GM12878 (cell line): ENCODE data around the gene GALK2. TPM values are rescaled to one million over a fixed set of nuclear protein-coding genes. Genes with fewer than 3 reads are reported as not detected.

Experiments
- ATAC-seq: fragments of 200-7000 bp; cut with Tn5 transposase; 3 replicates; pipeline ENCODE4 v1.9.1; 2020; ENCODE audit warnings: mild to moderate bottlenecking, moderate library complexity
- BruUV-seq: library from RNA; stranded (reverse); fragments of 400-500 nt; replicated peaks from 2 replicates; lab custom pipeline; 2021; lab: Mats Ljungman, UMichigan
- CTCF ChIA-PET: fragments of 300-600 bp; sonication (Branson Sonifier 250); formaldehyde crosslinking; extraction: SDS; loops from one replicate; lab custom pipeline; 2021; ENCODE audit warnings: inconsistent platforms; lab: Yijun Ruan, JAX
- POLR2A ChIA-PET: fragments of 350-600 bp; formaldehyde crosslinking; extraction: SDS; loops from one replicate; lab custom pipeline; 2021; ENCODE audit warnings: inconsistent platforms; lab: Charles Lee
- RAD21 ChIA-PET: fragments of 300-600 bp; sonication (Branson Sonifier 250); formaldehyde crosslinking; loops from one replicate; lab custom pipeline; 2023; ENCODE audit warnings: antibody characterized with exemption; ENCODE audit not compliant: unreplicated experiment; lab: Charles Lee
- SMC1A ChIA-PET: fragments of 300-600 bp; sonication (Branson Sonifier 250); formaldehyde crosslinking; loops from one replicate; lab custom pipeline; 2023; ENCODE audit not compliant: unreplicated experiment, uncharacterized antibody; lab: Charles Lee
- DNase-seq: peaks from one replicate; pipeline ENCODE4 v3.0.0-alpha.2; 2011; ENCODE audit warnings: low read depth, low spot score
- FAIRE-seq: peaks from 3 replicates; lab custom pipeline; 2011; peaks lifted over from hg19 to GRCh38; lab: Jason Lieb, UNC
- H2AFZ ChIP-seq: 2 replicates; pipeline ENCODE4 v1.6.0; 2011; ENCODE audit warnings: low read depth, low read length, control low read depth; ENCODE audit not compliant: control insufficient read depth
- H3K27ac ChIP-seq: 2 replicates; pipeline ENCODE4 v1.5.1; 2011; ENCODE audit warnings: control low read depth; ENCODE audit not compliant: control insufficient read depth, insufficient read depth
- H3K27me3 ChIP-seq, 2 experiments: replicated peaks in 1 of 2; 2 replicates each; pipeline versions ENCODE4 v1.6.0 to v1.6.1; 2011; ENCODE audit warnings: low read length in 1 of 2; ENCODE audit not compliant: control insufficient read depth in 2 of 2, insufficient read depth in 2 of 2
- H3K36me3 ChIP-seq, 2 experiments: 2 replicates each; pipeline ENCODE4 v1.5.1; 2011; ENCODE audit warnings: low read length in 1 of 2; ENCODE audit not compliant: control insufficient read depth in 2 of 2, insufficient read depth in 2 of 2
- H3K4me1 ChIP-seq: 2 replicates; pipeline ENCODE4 v1.6.1; 2011; ENCODE audit warnings: mild to moderate bottlenecking, low read length, moderate library complexity, mixed read lengths; ENCODE audit not compliant: control insufficient read depth, insufficient read depth
- H3K4me2 ChIP-seq: 2 replicates; pipeline ENCODE4 v1.6.0; 2011; ENCODE audit warnings: control low read depth; ENCODE audit not compliant: control insufficient read depth, insufficient read depth
- H3K4me3 ChIP-seq: fragments of 200-600 bp; sonication (generic); 2 replicates; pipeline ENCODE4 v1.5.1; 2016
- H3K79me2 ChIP-seq: 2 replicates; pipeline ENCODE4 v1.6.0; 2011; ENCODE audit warnings: low read length; ENCODE audit not compliant: control insufficient read depth, insufficient read depth
- H3K9ac ChIP-seq: 2 replicates; pipeline ENCODE4 v1.8.0; 2011; ENCODE audit warnings: low read length, control low read depth, mixed read lengths; ENCODE audit not compliant: control insufficient read depth, insufficient read depth
- H3K9me3 ChIP-seq: replicated peaks from 3 replicates; pipeline ENCODE4 v1.5.1; 2011; ENCODE audit warnings: mild to moderate bottlenecking, low read length; ENCODE audit not compliant: control insufficient read depth, insufficient read depth
- H4K20me1 ChIP-seq: 2 replicates; pipeline ENCODE4 v1.6.0; 2011; ENCODE audit not compliant: control insufficient read depth, insufficient read depth
- ATF3 ChIP-seq: IDR thresholded peaks from 2 replicates; pipeline ENCODE4 v1.6.1; 2011; ENCODE audit warnings: low read depth, mild to moderate bottlenecking, low read length, moderate library complexity, borderline replicate concordance; ENCODE audit errors: extremely low read depth
- GABPA ChIP-seq: IDR thresholded peaks from 2 replicates; pipeline ENCODE4 v1.6.1; 2014; ENCODE audit warnings: antibody characterized with exemption, low read depth, mild to moderate bottlenecking, inconsistent platforms
- KLF5 ChIP-seq: fragments of 450-650 bp; IDR thresholded peaks from 2 replicates; pipeline ENCODE4 v1.6.1; 2014; ENCODE audit warnings: mild to moderate bottlenecking; ENCODE audit not compliant: partially characterized antibody
- MXI1 ChIP-seq: fragments of 150-350 bp; IDR thresholded peaks from 2 replicates; pipeline ENCODE4 v1.6.1; 2011; ENCODE audit warnings: low read depth, mild to moderate bottlenecking, inconsistent platforms, low read length, improper control_type of control experiment
- NKRF ChIP-seq: fragments of 450-650 bp; conservative IDR thresholded peaks from 2 replicates; pipeline ENCODE4 v1.6.1; 2017; ENCODE audit warnings: mild to moderate bottlenecking, moderate library complexity
- PAX5 ChIP-seq: IDR thresholded peaks from 2 replicates; pipeline ENCODE4 v1.6.1; 2011; ENCODE audit warnings: low read depth, low read length, borderline replicate concordance
- PML ChIP-seq: IDR thresholded peaks from 2 replicates; pipeline ENCODE4 v1.6.1; 2012; ENCODE audit warnings: low read length, inconsistent platforms
- POLR2AphosphoS5 ChIP-seq: IDR thresholded peaks from 2 replicates; pipeline ENCODE4 v1.6.1; 2011; ENCODE audit warnings: mild to moderate bottlenecking, low read length, inconsistent platforms
- RB1 ChIP-seq: fragments of 450-650 bp; formaldehyde crosslinking; IDR thresholded peaks from 2 replicates; pipeline ENCODE4 v1.6.1; 2017; ENCODE audit warnings: mild to moderate bottlenecking, borderline replicate concordance
- RFX5 ChIP-seq: IDR thresholded peaks from 2 replicates; pipeline ENCODE4 v1.6.1; 2011; ENCODE audit warnings: low read depth, low read length, improper control_type of control experiment
- ZBTB40 ChIP-seq: fragments of 450-650 bp; IDR thresholded peaks from 2 replicates; pipeline ENCODE4 v1.6.1; 2016; ENCODE audit warnings: mild to moderate bottlenecking, moderate library complexity, borderline replicate concordance
- ZNF207 ChIP-seq: fragments of 450-650 bp; IDR thresholded peaks from 2 replicates; pipeline ENCODE4 v1.6.1; 2014; ENCODE audit warnings: antibody characterized with exemption, mild to moderate bottlenecking, borderline replicate concordance
- ZNF24 ChIP-seq: fragments of 450-650 bp; IDR thresholded peaks from 2 replicates; pipeline ENCODE4 v1.6.1; 2017; ENCODE audit warnings: antibody characterized with exemption, mild to moderate bottlenecking
- WGBS: methylation state at CpG from one replicate; pipeline ENCODE4 v1.1.6; 2016; ENCODE audit warnings: low lambda C conversion rate; ENCODE audit not compliant: insufficient replicate concordance, insufficient coverage; ENCODE audit errors: missing lambda C conversion rate; 5-methylcytosine and 5-hydroxymethylcytosine counted together
- in situ Hi-C: fragments of 300-500 bp; cut with MboI; formaldehyde crosslinking; loops from 9 replicates; pipeline ENCODE4 v1.14.3; 2018; ENCODE audit warnings: mixed read lengths
- intact Hi-C: fragments of 100-400 bp; cut with micrococcal nuclease; formaldehyde crosslinking; loops from one replicate; pipeline ENCODE4 v1.14.2; 2022; ENCODE audit not compliant: unreplicated experiment
- polyA plus RNA-seq, 11 experiments: library from polyadenylated mRNA; depleted of rRNA in 4 of 11; unstranded in 6 of 11; stranded (reverse) in 5 of 11; fragments of >200 nt; fragmentation: Nextera tagmentation in 4 of 11; fragmentation: Illumina TruSeq in 1 of 11; extraction: Ambion mirVana in 4 of 11; extraction: Trizol in 1 of 11; gene quantifications; 1 replicate in 1 of 11; 2 replicates in 10 of 11; pipeline versions ENCODE4 v1.2.1 to v1.2.3, GENCODE V29; 2011 to 2016; ENCODE audit warnings: inconsistent platforms in 2 of 11, missing spikeins in 2 of 11, low read depth in 1 of 11
- total RNA-seq, 4 experiments: library from RNA; depleted of rRNA in 3 of 4; stranded (reverse); fragments of >200 nt in 3 of 4; fragmentation: Illumina TruSeq in 1 of 4; extraction: Trizol in 1 of 4; gene quantifications; 2 replicates each; pipeline versions ENCODE4 v1.2.1 to v1.2.3, GENCODE V29; 2013 to 2021
- TF ChIP-seq, protein P1 (sequence below): IDR thresholded peaks from 2 replicates; pipeline ENCODE4 v1.6.1; 2011; ENCODE audit warnings: low read depth, low read length, improper control_type of control experiment, borderline replicate concordance
- TF ChIP-seq, protein P2 (sequence below): fragments of 450-650 bp; IDR thresholded peaks from 2 replicates; pipeline ENCODE4 v1.6.1; 2017; ENCODE audit warnings: mild to moderate bottlenecking, low read depth, inconsistent platforms; ENCODE audit not compliant: poor library complexity, severe bottlenecking

Gene GALK2
- total and polyA plus RNA-seq, 10 of the 15 experiments (the other 5 are each of a cell fraction or from before 2014, with no cell fraction given): 11.9 to 26.7 (median 15.4) TPM

GRCh38 chr15:49379996-49380395, 209.9 kb downstream of the GALK2 start:
- CTCF ChIA-PET: no interaction called here

More at GRCh38 chr15:49379996-49380395, 209.9 kb downstream of the GALK2 start:
- SMC1A ChIA-PET: no interaction called here
- BruUV-seq: no TSS peak
- Histone ChIP-seq H3K36me3 (no peaks in the 10 kb centered on the region), H3K79me2 (no peaks in the 10 kb centered on the region), H3K4me1 (no peaks in the 10 kb centered on the region), H3K4me3 (no peak overlapping the region), H3K9ac (no peak overlapping the region), H3K9me3 (no peaks in the 10 kb centered on the region), H3K4me2 (no peak overlapping the region), H4K20me1 (no peaks in the 10 kb centered on the region), H3K27ac (no peak overlapping the region), H3K27me3 (no peaks in the 10 kb centered on the region), H2AFZ (no peak overlapping the region)
- intact Hi-C loops (no loop called here), in situ Hi-C loops (no loop called here)
- TF ChIP-seq ZBTB40 (no peak), RFX5 (no peak), ZNF207 (no peak), ZNF24 (no peak), RB1 (no peak), POLR2AphosphoS5 (no peak), PML (no peak), NKRF (no peak), KLF5 (no peak), ATF3 (no peak), PAX5 (no peak), GABPA (no peak), MXI1 (no peak)
- TF ChIP-seq, protein P1, sequence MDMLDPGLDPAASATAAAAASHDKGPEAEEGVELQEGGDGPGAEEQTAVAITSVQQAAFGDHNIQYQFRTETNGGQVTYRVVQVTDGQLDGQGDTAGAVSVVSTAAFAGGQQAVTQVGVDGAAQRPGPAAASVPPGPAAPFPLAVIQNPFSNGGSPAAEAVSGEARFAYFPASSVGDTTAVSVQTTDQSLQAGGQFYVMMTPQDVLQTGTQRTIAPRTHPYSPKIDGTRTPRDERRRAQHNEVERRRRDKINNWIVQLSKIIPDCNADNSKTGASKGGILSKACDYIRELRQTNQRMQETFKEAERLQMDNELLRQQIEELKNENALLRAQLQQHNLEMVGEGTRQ: no peak
- TF ChIP-seq, protein P2, sequence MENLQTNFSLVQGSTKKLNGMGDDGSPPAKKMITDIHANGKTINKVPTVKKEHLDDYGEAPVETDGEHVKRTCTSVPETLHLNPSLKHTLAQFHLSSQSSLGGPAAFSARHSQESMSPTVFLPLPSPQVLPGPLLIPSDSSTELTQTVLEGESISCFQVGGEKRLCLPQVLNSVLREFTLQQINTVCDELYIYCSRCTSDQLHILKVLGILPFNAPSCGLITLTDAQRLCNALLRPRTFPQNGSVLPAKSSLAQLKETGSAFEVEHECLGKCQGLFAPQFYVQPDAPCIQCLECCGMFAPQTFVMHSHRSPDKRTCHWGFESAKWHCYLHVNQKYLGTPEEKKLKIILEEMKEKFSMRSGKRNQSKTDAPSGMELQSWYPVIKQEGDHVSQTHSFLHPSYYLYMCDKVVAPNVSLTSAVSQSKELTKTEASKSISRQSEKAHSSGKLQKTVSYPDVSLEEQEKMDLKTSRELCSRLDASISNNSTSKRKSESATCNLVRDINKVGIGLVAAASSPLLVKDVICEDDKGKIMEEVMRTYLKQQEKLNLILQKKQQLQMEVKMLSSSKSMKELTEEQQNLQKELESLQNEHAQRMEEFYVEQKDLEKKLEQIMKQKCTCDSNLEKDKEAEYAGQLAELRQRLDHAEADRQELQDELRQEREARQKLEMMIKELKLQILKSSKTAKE: no peak
- DNase-seq: no peak
- POLR2A ChIA-PET: no interaction called here
- 25% methylated on average over 4 of the region's 4 CpGs for WGBS
- RAD21 ChIA-PET: no interaction called here
- no peak for FAIRE-seq
- ATAC-seq: no peak
